GM23248 (cell line): ENCODE data around the gene TMEM239.

Experiments used
- EZH2 ChIP-seq: fragments of 200-600 bp; sonication (generic); IDR thresholded peaks from 2 replicates; pipeline ENCODE4 v1.6.1; 2018; ENCODE audit warnings: antibody characterized with exemption, mild to moderate bottlenecking; ENCODE audit not compliant: insufficient read depth, poor library complexity, severe bottlenecking
- EZH2phosphoT487 ChIP-seq: fragments of 200-600 bp; sonication (generic); IDR thresholded peaks from 2 replicates; pipeline ENCODE4 v1.6.1; 2018; ENCODE audit warnings: antibody characterized with exemption, moderate library complexity, mild to moderate bottlenecking, low read depth; ENCODE audit not compliant: insufficient read depth

DNA sequence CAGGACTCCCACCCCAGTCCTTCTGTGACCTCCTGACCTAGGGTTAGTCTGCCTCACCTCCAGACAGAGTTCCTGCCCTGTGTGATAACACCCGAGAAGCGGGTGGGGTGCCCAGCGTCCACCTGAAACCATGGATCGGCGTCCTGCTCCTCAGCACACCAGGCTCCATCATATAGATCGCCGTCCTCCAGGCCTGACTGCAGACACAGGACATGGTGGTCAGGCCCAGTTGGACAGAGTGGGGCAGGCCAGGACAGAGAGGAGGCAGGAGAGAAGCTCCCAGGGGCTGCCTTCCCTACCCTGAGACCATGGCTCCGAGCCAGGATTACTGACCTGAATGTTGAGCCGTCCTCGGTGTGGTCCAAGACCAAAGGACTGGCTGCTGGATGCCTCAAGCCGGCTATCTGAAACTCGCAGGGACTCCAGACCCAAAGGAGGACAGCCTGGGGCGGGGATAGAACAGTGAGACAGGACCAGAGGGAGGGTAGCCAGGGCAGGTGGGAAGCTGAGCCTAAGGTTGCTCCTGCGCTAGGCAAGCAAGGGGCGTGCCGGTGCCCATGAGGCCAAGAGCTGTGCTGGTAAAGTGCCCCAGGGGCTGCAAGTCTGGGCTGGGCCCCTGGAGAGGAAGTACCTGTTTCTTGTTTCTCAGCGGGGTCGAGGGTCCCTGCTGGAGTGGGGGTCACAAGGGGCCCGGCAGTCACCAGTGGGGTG is 17.9 kb upstream of the TMEM239 start:
- TF ChIP-seq EZH2phosphoT487 (no peak), EZH2 (no peak)
